NCI-H524 treated with DMSO at 0.1 percent for 48 hours (cell line): Measurements from ENCODE around the gene ALOX5AP.
"Not testable (repeated sequence)": the region's sequence is repeated elsewhere in the genome, so short reads cannot be mapped to it uniquely, and the experiment has no call there.

Experiments used
- DNase-seq: peaks from one replicate; lab custom pipeline; 2025; lab: John Stamatoyannopoulos, UW

ALOX5AP gene

DNA sequence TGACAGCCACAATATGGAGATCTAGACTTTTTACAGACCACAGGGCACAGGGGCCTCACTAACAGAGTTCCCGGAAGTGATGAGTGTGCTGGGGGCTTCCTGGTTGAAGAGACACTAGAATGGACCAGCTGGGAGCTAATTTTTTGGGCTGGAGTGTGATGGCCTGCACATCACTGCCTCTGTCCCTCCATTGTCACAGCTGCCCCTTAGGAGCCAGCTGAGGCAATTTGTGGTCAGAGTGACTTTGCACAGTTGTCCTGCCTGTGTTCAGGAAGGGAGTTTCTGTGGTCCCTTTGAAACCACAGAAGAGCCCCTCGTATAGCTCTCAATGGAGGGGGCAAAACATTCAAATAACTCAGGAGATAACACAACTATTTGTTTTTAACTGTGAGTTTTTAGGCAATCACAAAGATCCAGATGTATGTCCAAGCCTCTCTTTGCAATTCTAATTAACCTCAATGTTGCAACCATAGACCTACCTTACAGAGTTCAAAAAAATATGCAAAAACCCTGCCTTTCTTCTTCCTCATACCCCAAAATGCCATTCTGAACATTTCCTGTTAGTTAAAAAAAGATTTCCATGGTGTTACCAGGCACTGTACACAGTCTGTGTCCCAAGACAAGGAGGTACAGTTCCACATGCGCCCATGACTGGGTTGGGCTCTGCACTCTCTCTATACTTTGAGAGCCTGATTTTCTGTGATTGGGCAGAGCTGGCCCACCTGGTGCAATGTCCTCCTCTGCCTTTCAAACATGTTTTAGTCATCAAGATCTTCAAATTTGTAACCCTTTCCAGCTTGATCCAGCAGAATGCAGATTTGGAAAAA lies 2.4 kb downstream of the ALOX5AP start:
- no peak for DNase-seq

- DNase-seq = no peak
These were observed 3.3 kb downstream of the ALOX5AP start for GRCh38 chr13:30738526-30739236.

- no peak for DNase-seq
These were observed 3.8 kb downstream of the ALOX5AP start for GRCh38 chr13:30739237-30739528.

DNA sequence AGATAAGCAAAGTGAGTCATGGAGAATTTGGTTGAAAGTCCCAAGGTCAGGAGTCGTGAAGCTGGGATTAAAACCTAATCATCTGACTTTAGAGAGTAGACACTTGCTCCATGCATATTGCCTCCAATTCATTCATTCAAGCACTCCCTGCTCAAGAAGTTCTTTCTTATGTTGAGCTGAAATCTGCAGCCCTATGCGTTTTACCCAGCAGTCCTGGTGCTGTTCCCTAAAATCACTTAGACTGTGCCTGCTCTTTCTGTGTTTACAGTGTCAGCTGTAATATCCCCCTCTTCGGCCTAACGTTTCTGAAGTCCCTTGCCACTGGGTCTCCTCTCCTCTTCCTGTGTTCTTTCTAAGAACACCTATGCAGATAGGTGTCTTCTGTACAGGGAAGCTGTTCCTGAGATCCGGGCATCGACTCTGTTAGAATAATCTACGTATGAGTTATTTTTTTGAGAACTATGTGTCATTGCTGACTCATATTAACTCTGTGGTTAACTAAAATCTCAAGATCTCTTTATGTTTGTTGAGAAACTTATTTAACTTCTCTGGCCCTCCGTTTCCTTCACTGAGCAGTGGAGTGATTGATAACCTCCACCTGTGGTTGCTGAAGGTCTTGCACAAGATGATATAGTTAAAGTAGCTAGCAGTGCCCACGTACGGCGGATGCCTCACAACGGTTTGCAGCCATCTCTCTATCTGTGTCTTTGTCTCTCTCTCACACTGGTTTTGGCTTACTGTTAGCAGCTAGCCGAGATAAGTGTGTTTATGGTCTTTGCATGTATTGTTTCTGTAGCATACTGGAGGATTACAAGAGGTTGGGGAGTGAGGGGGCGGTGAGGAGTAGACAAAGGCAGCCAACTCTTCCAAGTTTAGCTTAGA lies 4.7 kb downstream of the ALOX5AP start:
- no peak for DNase-seq

DNA sequence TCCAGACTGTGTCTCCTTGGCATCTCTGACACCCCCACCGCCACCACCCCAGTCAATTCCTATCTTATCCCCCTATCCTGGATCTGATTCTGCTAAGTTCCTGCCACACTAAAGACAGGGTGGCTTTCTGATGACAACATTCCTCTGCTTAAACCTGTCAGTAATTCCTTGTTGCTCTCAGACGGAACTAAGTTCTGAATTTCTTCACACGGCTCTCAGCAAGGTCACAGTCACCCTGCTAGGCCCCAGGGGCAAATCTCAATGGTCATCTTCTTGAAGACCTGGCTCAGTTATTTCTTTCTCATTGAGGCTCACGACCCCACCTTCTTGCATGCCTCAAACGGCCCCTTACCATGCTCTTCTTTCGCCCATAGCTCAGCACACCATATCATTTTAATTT lies 7.6 kb downstream of the ALOX5AP start:
- no peak for DNase-seq

DNA sequence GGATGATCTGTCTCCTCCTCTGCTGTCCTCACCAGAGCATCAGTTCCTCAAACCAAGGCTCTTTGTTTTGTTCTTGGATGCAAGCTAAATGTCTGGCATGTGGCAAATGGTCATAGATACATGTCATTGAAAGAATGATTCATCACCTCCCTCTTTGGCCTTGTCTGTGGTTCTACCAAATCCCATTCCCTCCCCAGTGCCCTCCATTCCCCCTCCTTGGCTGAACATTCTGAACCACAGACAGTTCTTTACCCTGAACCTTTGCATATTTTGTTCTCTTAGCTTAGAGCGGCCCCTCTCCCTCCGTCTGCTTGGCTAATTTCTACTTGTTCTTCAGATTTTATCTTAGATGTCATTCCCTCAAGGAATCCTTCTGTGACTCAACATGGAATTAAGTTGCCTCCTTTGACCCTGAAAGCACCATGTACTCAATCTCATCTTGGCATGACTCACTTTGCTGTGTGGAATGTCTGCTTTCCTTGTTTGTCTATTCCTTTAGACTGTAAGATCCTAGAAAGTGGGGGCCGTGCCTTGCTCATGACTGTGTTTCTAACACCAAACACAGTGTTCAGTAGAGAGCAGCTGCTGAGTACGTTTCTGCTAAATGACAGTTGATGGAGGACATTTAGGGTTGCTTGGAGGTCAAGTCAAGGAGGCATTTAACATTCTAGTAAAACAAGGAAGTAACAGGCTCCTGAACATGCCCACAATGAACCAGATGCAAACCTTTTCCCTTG lies 8.1 kb downstream of the ALOX5AP start:
- no peak for DNase-seq

DNA sequence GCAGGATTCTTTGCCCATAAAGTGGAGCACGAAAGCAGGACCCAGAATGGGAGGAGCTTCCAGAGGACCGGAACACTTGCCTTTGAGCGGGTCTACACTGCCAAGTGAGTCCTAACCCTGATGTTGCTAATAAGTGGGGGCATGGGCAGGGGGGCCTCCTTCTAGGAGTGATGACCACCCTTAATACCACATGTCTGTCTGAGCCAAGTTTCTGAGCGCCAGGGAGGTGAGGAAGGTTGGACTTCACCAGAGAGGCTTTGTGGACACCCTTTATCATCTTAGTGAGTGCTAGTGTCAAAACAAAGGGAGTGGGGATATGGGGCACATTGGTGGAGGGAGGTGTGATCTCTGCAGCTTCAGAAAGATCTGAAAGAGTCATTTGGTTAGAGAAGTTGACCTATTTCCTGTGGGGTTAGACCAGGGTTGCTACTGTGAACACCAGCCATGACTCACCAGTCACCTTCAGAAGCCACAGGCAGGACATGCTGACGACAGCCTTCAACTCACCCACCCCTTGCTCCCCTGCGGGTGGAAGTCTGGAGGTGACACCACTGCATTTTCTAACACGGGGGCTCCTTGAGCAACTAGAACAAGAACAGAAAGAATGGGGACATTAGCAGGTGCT lies 8.8 kb downstream of the ALOX5AP start:
- DNase-seq = no peak

GRCh38 chr13:30744681-30745077 lies 9.3 kb downstream of the ALOX5AP start:
- no peak for DNase-seq

DNA sequence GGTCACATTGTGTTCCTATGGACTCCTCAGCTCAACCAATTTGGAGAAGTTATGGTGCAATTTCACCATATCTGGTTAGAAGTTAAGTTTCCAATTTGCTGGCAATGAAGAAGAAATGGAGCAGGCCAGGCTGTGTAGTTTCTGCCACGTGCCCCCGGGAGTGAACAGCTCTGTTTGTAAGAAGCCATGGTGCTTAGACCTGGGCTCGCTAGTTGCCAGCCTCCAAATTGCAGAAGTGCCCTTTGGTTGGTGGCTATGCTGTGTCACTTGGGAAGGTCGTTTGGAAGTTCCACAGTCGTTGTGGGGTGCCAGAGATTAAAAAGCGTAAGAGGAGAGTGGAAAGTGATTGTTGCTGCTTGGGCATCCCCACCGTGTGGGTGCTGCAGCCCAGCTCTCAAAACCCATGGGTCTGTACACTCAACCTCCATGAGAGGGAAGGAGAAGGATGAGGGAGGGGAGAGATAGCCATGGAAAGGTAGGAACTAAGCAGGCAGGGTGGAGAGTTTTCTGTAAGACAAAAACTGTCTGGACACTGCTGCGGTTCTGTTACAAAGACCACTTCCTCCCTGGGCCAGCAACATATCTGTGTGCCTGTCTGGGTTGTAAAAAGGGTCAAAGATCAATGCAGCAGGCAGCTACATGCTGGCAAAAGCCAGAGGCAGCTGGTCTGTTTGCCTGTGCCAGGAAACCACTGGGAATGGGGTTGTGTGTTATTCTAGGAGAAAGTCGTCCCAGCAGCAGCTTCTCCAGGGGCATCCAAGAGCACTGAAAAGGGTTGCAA lies 10.8 kb downstream of the ALOX5AP start:
- no peak for DNase-seq

GRCh38 chr13:30746791-30747190 lies 11.4 kb downstream of the ALOX5AP start:
- peak; percentile 77 for DNase-seq

DNA sequence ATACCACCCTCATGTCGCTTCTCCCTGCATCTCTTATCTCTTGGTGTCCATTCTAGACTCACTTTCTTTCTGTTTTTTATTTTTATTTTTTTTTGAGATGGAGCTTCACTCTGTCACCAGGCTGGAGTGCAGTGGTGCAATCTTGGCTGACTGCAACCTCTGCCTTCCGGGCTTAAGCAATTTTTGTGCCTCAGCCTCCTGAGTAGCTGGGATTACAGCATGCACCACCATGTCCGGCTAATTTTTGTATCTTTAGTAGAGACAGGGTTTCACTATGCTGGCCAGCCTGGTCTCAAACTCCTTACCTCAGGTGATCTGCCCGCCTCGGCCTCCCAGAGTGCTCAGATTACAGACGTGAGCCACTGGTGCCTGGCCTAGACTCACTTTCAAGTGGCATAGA lies 12.5 kb downstream of the ALOX5AP start:
- not testable (repeated sequence) for DNase-seq

DNA sequence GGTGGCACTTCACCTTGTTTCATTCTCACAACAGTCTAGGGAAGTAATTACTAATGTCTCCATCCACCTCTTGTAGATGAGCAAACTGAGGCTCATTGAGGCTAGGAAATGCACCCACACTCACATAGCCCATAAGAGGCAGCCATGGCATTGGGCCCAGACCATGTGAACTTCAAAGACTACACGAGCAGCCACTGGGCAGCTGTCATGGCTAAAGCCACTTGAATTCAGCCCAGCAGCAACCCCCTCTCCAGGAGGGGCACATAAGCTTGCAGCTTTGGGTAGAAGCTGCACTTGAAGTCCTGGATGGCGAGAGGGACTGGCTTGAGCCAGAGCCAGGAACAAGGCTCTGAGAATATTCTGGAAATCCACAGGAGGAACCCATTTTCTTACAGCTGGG lies 13.4 kb downstream of the ALOX5AP start:
- peak; percentile 62 for DNase-seq

DNA sequence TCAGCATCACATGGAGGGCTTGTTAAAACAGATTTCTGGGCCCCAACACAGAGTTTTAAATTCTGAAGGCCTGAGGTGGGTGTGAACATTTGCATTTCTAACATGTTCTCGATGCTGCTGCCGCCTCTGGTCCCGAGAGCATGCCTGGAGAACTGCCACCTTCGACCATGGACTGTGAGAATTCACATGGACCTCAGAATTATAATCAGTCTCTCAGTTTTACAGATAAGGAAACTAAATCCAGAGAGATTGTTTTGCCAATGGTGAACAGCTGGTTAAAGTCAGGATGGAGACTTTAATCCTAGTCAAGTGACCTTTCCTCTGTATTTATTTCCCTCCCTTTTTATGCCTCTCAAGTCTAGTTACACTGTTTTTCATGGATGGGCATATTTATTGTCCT lies 14.7 kb downstream of the ALOX5AP start:
- peak; percentile 96 for DNase-seq

- peak; percentile 84 for DNase-seq
These were observed 16.0 kb downstream of the ALOX5AP start for GRCh38 chr13:30751183-30751933.

DNA sequence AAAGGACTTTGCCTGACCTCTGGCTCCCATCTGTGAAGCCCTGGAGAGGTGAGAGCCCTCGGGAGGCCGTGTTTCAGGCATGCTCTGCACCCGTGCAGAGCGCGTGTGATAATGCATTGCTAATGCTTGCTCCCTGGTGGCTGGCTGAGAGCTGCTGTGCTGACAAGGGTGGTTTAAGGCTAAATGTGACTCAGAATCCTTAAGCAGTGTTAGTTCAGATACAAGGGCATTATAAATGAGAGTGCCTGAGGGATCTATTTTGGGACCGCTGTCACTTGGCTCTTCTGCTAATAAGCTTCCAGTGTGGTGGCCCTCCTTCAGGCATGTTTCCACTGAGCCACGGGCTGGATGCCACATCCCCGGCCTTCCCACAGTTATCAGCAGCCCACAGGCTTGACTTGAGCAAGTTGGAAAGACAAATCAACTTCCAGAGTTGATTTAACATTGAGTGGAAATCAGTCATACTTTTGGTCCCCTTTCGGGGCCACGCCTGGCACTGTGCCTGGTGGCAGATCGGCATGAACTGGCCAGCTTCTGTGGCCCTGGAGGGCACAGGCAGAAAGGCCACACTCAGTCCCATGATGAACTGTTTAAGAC lies 17.0 kb downstream of the ALOX5AP start:
- DNase-seq = peak; percentile 86

DNA sequence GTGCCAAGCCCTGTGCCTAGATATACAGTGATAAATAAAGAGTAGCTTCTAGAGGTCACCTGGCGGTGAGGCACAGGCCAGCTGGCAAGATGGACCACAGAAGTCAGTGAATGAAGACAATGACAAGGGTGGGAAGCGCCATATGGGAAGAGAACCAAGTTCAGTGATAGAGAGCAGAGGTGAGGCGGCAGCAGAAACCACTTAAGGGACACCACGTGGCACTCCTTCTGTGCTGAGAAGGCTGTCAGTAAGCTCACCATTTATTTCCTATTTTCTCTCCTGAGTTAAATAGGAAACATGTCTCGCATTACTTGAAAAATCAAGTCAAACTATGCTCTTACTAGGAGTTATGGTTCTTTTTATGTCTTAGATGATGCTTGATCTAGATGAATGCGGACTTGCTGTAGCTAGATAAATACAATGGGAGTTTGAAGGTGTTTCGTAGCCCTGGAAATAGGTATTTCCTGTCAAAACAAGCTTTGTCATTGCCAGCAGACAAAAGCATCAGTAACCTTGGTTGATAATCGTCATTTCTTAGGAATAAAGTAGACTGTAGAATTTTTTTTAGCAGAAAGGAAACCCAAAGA lies 17.8 kb downstream of the ALOX5AP start:
- peak; percentile 97 for DNase-seq

DNA sequence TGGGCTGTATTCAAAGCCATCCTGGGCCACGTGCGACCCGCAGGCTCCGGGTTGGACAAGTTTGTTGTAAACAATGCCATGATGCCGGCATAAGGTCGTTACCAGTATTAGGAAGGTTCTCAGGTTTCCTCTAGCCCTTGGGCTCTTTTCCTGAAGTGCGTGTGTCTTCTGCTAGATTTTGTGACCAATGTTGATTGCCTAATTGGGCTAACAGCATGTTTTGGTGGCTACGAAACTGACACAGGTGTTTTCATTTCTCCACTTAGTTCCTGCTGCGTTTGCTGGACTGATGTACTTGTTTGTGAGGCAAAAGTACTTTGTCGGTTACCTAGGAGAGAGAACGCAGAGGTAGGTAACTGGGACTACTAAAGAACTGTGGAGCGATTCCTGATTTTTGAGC lies 20.3 kb downstream of the ALOX5AP start:
- peak; percentile 75 for DNase-seq

DNA sequence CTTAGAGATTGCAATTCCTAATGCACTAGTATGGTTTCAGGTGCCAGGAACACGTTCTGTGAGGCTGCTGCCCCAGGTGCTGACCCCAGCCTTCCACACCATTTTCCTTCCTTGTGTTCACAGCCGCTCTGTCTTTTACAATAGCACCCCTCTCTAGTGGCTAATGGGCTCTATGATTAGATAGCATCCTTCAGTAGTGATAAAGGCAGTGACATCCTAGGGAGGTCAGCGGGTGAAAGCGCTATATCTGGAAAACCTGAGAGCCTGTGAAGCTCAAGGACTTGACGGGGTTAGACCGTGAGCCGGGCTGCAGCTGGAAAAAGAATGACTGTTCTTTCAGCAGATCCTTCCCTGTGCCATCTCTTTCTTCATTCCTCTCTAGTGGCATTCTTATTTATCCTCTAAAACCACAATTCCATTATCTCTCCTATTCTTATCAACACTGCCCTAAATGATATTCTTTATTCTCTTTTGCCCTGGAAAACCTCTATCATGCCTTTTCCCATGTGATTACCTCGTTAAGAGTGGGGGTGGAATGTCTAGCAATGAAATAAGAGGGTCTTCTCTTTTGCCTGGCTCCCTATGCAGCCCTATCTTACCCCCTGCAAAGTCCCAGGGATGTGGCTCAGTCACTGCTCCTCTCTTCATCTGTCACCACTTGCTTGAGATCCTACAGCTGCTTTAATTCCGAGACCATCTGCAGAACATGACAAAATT lies 21.8 kb downstream of the ALOX5AP start:
- DNase-seq = no peak

DNA sequence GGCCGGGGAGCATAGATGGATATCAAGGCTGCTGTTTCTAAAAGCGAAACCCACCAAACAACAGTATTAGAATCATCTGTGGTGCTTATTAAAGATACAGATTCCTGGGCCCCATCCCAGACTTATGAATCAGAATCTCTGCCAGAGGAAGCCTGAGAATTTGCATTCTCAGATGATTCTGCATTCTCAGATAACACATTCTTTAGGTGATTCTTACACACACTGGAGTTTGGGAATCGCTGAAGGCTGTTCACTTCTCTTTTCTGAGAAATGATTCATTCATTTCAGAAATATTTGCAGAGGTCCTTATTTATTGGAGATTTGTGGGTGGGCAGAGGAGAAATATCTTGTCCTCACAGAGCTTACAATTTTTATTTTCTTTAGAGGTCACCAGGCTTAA lies 24.4 kb downstream of the ALOX5AP start:
- DNase-seq = no peak
